ENCODE measurements around the gene SULT1A1. TPM values are rescaled to one million over a fixed set of nuclear protein-coding genes. Genes with fewer than 3 reads are reported as not detected.

SULT1A1 gene
- total and polyA plus RNA-seq, 2 of the 4 experiments (the other 2 are of a cell fraction), result 1.2 to 1.6 TPM

DNA sequence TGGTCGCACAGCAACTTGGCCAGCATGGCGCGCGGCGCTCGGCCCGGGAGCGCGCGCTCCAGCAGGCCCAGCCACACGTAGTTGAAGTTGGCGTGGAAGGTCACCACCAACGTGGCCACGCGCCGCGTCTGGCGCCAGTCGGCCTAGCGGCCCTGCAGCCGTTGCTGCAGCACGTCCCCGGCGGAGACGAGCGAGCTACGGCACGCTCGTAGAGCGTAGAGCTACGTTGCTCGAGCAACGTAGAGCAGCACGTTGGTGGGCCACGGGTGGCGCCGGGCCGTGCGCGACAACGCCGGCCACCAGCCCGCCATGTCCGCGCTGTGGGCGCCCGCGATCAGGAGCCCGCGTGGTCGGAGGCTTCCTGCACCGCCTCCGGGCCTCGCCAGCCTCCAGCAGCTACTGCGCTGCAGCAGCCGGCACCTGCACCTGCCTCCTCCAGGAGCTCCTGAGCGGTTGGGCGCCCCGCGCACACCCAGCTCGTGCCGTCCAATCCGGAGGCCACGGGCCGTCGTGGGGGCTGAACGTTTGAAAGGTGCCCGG, 13.4 kb upstream of the SULT1A1 start:
- Histone ChIP-seq H4K20me1 (ENCODE audit: insufficient read depth, low read length) (no peaks in the 10 kb centered on the region), H3K9ac (ENCODE audit: low read depth, low read length) (no peak overlapping the region), H3K18ac (ENCODE audit: low read depth, low read length) (no peak overlapping the region), H2BK15ac (ENCODE audit: low read depth, low read length) (no peak overlapping the region), H3K27me3 (ENCODE audit: control insufficient read depth, insufficient read depth, low read length) (peaks cover 12% of the 10 kb centered on the region), H2BK20ac (ENCODE audit: low read depth, low read length) (no peak overlapping the region), H3K79me1 (ENCODE audit: low read depth in 1 of 2, low read length in 2 of 2) (no peaks in the 10 kb centered on the region), H4K91ac (ENCODE audit: insufficient read depth, low read depth, low read length) (no peak overlapping the region), H4K5ac (ENCODE audit: low read depth, low read length) (no peak overlapping the region), H2AK5ac (ENCODE audit: low read depth, low read length) (no peak overlapping the region), H3K4me2 (ENCODE audit: low read depth, low read length) (peak overlapping the region; percentile 10; the same call in 1 of the 2 replicates), H3K4me1 (ENCODE audit: control insufficient read depth, insufficient read depth, low read length) (no peaks in the 10 kb centered on the region), H3K56ac (ENCODE audit: extremely low read depth, insufficient read depth, low read length) (no peak overlapping the region), H3K27ac (ENCODE audit: insufficient read depth, low read length) (no peak overlapping the region), H4K8ac (ENCODE audit: low read depth in 2 of 2, low read length in 2 of 2) (no peak overlapping the region), H3K23ac (ENCODE audit: low read depth, low read length) (no peak overlapping the region), H3K9me1 (ENCODE audit: insufficient read depth, low read length) (no peaks in the 10 kb centered on the region), H2BK120ac (ENCODE audit: low read depth, low read length) (no peak overlapping the region), H2AFZ (replicated peaks; ENCODE audit: low read length, poor library complexity) (peak overlapping the region; percentile 72), H3K4me3 (ENCODE audit: insufficient read depth, low read depth, low read length) (no peak overlapping the region), H3K36me3 (ENCODE audit: control insufficient read depth, insufficient read depth, low read length) (no peaks in the 10 kb centered on the region), H2BK5ac (ENCODE audit: low read depth, low read length, poor library complexity, severe bottlenecking) (no peak overlapping the region), H3K9me3 (ENCODE audit: control insufficient read depth, insufficient read depth, low read length) (no peaks in the 10 kb centered on the region), H3K4ac (ENCODE audit: low read depth, low read length) (no peak overlapping the region), H3K14ac (replicated peaks; ENCODE audit: low read depth, low read length) (no peak overlapping the region), H2AK9ac (replicated peaks; ENCODE audit: low read depth, low read length, poor library complexity) (no peak overlapping the region)
- WGBS, 2 experiments (ENCODE audit: extremely low coverage in 2 of 2, insufficient read length in 1 of 2), result 6% methylated on average over 31 of the region's 68 CpGs; no CpG with 5 or more reads in 1 of the 2 experiments
- DNase-seq (no peak), ATAC-seq (ENCODE audit: low read depth) (peak; percentile 53)
- CTCF ChIA-PET, result no interaction called here
- POLR2A ChIA-PET (ENCODE audit: unreplicated experiment), result no interaction called here
- TF ChIP-seq RAD21 (IDR thresholded peaks at IDR 0.05; ENCODE audit: low read length), result no peak
- TF ChIP-seq MXI1 (IDR thresholded peaks at IDR 0.05; ENCODE audit: borderline replicate concordance, low read depth, low read length), result no peak
- TF ChIP-seq, protein P1, sequence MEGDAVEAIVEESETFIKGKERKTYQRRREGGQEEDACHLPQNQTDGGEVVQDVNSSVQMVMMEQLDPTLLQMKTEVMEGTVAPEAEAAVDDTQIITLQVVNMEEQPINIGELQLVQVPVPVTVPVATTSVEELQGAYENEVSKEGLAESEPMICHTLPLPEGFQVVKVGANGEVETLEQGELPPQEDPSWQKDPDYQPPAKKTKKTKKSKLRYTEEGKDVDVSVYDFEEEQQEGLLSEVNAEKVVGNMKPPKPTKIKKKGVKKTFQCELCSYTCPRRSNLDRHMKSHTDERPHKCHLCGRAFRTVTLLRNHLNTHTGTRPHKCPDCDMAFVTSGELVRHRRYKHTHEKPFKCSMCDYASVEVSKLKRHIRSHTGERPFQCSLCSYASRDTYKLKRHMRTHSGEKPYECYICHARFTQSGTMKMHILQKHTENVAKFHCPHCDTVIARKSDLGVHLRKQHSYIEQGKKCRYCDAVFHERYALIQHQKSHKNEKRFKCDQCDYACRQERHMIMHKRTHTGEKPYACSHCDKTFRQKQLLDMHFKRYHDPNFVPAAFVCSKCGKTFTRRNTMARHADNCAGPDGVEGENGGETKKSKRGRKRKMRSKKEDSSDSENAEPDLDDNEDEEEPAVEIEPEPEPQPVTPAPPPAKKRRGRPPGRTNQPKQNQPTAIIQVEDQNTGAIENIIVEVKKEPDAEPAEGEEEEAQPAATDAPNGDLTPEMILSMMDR (conservative IDR thresholded peaks at IDR 0.05; ENCODE audit: low read depth, low read length), result no peak
- no peak for TF ChIP-seq MAFK (IDR thresholded peaks at IDR 0.05; ENCODE audit: low read depth, low read length)
- no peak for TF ChIP-seq NFE2L2 (IDR thresholded peaks at IDR 0.05; ENCODE audit: low read depth, low read length)
- no peak for TF ChIP-seq USF2 (IDR thresholded peaks at IDR 0.05; ENCODE audit: low read depth, low read length)
- TF ChIP-seq CEBPB (IDR thresholded peaks at IDR 0.05; ENCODE audit: low read depth, low read length), result no peak
- no peak for TF ChIP-seq MAZ (IDR thresholded peaks at IDR 0.05; ENCODE audit: borderline replicate concordance, low read depth, low read length)
- dilution Hi-C loops (cut with HindIII; ENCODE audit: low sequenced_read_pairs, unreplicated experiment) (no loop called here), intact Hi-C loops (cut with micrococcal nuclease) (no loop called here), in situ Hi-C loops (cut with MboI; ENCODE audit: low sequenced_read_pairs) (no loop called here)
- BruUV-seq (replicated peaks), result no TSS peak

Data from IMR-90 (cell line).